Activated CD4-positive, alpha-beta T cell treated with anti-CD3 and anti-CD28 coated beads, Interleukin-2, amount 10 ng/mL, durations not matched to agents 7 days and 5 days (primary cell): ENCODE measurements around the gene SCGB1A1. TPM values are rescaled to one million over a fixed set of nuclear protein-coding genes. Genes with fewer than 3 reads are reported as not detected.

ENCODE experiments used
- CTCF ChIA-PET: fragments of 350-600 bp; sonication (Branson Sonifier 250); formaldehyde crosslinking; loops from one replicate; lab custom pipeline; 2021; ENCODE audit warnings: antibody characterized with exemption; lab: Charles Lee
- POLR2A ChIA-PET: fragments of 350-600 bp; sonication (Branson Sonifier 250); formaldehyde crosslinking; loops from one replicate; lab custom pipeline; 2021; ENCODE audit warnings: antibody characterized with exemption; lab: Charles Lee
- DNase-seq: peaks from one replicate; pipeline ENCODE4 v3.0.0-alpha.2; 2020
- H3K27ac Mint-ChIP-seq: one replicate; pipeline ENCODE4 v1.8.0; 2021; ENCODE audit warnings: mild to moderate bottlenecking, moderate library complexity, mixed read lengths
- H3K27me3 Mint-ChIP-seq: one replicate; pipeline ENCODE4 v1.8.0; 2021; ENCODE audit warnings: mixed read lengths
- H3K36me3 Mint-ChIP-seq: one replicate; pipeline ENCODE4 v1.8.0; 2021; ENCODE audit warnings: low read depth, mixed read lengths
- H3K4me1 Mint-ChIP-seq: one replicate; pipeline ENCODE4 v1.8.0; 2021; ENCODE audit warnings: mixed read lengths
- H3K4me3 Mint-ChIP-seq: one replicate; pipeline ENCODE4 v1.8.0; 2021; ENCODE audit warnings: mild to moderate bottlenecking, moderate library complexity, mixed read lengths
- H3K9me3 Mint-ChIP-seq: one replicate; pipeline ENCODE4 v1.8.0; 2021; ENCODE audit warnings: mixed read lengths
- total RNA-seq, 2 experiments: library from RNA; stranded (reverse); gene quantifications; one replicate each; pipeline ENCODE4 v1.2.3, GENCODE V29; 2021

SCGB1A1 gene
- total RNA-seq, 2 experiments from 2014 or later, result not detected

DNA sequence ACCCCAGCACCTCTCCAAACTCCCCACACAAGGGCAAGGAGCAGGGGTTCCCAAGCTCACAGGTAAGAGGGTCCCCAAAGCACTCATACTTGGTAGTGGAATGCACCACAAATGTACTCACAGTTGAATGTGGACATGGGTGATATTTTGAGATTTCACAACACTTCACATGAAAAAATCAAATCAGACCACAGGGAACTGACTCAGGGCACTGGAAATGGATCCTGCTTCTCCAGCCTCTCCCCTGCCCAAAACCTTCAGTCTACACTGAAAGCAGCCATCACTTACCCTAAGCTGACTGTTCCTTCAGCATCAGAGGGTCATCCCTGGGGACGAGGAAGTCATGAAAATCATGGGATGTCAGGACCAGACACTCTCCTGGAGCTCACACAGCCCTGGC is 40.2 kb downstream of the SCGB1A1 start:
- Mint-ChIP-seq H3K36me3 (no peaks in the 10 kb centered on the region), H3K27me3 (peaks cover 2% of the 10 kb centered on the region), H3K27ac (no peak overlapping the region), H3K4me1 (peaks cover 3% of the 10 kb centered on the region), H3K9me3 (no peaks in the 10 kb centered on the region), H3K4me3 (no peak overlapping the region)
- POLR2A ChIA-PET, result no interaction called here
- CTCF ChIA-PET, result interaction anchor here (0.7 kb wide), 1 partner anchor 83 kb away, joined by 3 read pairs; no protein-coding TSS in a partner anchor
- DNase-seq, result no peak

DNA sequence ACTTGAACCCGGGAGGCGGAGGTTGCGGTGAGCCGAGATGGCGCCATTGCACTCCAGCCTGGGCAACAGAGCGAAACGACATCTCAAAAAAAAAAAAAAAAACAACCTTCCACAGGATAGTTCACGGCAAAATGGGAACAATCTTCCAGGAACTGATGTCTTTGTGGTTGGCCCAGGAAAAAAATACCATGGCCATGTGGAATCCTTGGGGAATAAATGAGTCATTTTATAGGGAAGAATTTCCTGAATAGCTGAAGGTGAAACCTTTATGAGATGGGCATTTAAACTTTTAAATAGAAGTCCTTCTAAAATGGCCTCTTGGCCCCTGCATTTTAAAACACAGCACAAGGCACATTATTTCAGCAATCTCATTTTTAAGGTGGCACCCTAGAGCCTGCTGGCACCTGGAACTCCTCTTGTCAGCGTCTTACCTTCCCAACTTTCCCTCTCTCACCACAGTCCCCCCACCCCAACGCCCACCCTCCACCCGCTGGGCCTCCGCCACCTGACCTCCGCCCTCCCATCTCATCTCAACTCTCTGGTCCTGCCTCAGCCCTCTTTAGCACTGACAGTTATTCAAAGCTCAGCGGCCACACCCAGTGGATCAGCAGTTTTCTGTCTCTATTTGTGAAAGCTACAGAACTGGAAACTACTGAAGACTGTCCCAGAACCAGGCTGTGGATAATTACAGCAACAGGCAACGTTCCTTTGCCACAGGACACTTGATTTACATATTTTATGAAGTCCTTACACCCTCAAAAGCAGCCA is 43.1 kb downstream of the SCGB1A1 start:
- Mint-ChIP-seq H3K4me3 (no peak overlapping the region), H3K27ac (peak overlapping the region; percentile 54), H3K4me1 (peaks cover 3% of the 10 kb centered on the region), H3K9me3 (no peaks in the 10 kb centered on the region), H3K36me3 (no peaks in the 10 kb centered on the region), H3K27me3 (peaks cover 2% of the 10 kb centered on the region)
- CTCF ChIA-PET, result interaction anchor here (0.6 kb wide), 1 partner anchor 848 kb away, joined by 3 read pairs; no protein-coding TSS in a partner anchor
- POLR2A ChIA-PET, result no interaction called here
- no peak for DNase-seq

DNA sequence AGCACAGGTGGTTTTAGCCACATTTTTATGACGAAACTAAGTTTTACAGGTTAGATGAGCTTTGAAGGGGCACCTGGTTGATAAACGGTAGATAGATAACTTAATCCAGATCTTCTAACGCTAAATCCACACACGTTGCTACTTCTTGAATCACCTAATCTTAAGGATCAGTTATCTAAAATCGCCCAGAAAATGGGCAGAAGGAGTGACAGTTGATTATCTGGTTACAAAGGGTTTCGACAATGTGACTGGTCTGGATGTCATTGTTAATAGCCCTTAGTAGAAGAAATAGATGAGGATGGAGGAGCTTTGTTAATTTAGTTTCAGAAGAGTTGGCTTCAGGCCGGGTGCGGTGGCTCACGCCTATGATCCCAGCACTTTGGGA is 43.7 kb downstream of the SCGB1A1 start:
- POLR2A ChIA-PET, result no interaction called here
- peak overlapping the region; percentile 48 for H3K27ac Mint-ChIP-seq
- H3K36me3 Mint-ChIP-seq, result no peaks in the 10 kb centered on the region
- H3K4me3 Mint-ChIP-seq, result no peak overlapping the region
- peaks cover 3% of the 10 kb centered on the region for H3K4me1 Mint-ChIP-seq
- peaks cover 2% of the 10 kb centered on the region for H3K27me3 Mint-ChIP-seq
- no peak for DNase-seq
- CTCF ChIA-PET, result no interaction called here
- no peaks in the 10 kb centered on the region for H3K9me3 Mint-ChIP-seq

DNA sequence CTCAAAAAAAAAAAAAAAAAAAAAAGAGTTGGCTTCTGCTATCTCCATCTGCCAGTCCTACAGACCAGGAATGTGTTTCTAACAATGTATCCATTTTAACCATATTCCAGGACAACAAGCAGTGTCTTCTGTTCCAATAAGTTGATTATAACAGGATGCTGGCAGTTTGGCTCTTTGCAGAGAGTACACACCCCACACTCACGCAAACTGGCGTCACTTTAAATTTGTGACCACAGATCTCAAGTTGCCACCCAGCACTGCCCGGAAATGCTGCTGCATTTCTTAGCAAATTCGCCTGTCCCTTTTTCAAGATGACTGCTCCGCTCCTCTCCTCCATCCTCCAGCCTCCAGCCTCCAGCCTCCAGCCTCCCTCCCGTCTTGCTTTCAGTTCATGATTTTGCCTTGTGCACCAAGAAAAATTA is 44.3 kb downstream of the SCGB1A1 start:
- Mint-ChIP-seq H3K9me3 (no peaks in the 10 kb centered on the region), H3K4me3 (no peak overlapping the region), H3K4me1 (peaks cover 3% of the 10 kb centered on the region), H3K27me3 (peaks cover 2% of the 10 kb centered on the region), H3K27ac (peak overlapping the region; percentile 69), H3K36me3 (no peaks in the 10 kb centered on the region)
- ChIA-PET POLR2A (no interaction called here), CTCF (interaction anchor here (0.7 kb wide), 1 partner anchor 48 kb away, joined by 4 read pairs; no protein-coding TSS in a partner anchor)
- no peak for DNase-seq

DNA sequence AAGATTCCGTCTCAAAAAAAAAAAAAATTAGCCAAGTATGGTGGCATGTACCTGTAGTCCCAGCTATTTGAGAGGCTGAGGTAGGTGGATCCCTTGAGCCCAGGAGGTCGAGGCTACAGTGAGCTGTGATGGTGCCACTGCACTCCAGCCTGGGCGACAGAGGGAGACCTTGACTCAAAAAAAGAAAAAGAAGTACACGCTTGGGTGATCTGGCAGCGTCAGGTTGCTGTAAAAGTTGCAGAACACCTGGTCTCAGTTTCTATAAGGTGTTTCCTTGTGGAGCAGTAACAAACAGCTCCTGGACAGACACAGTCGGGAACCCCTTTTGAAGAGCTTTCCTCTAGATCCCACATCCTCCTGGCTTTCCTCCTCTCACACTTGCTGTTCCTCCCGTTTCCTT is 45.8 kb downstream of the SCGB1A1 start:
- Mint-ChIP-seq H3K27me3 (peaks cover 2% of the 10 kb centered on the region), H3K9me3 (no peaks in the 10 kb centered on the region), H3K4me1 (peaks cover 4% of the 10 kb centered on the region), H3K4me3 (no peak overlapping the region), H3K27ac (no peak overlapping the region), H3K36me3 (no peaks in the 10 kb centered on the region)
- ChIA-PET POLR2A (no interaction called here), CTCF (interaction anchor here (0.7 to 1.2 kb wide), 3 partner anchors 11 to 1687 kb away, joined by 3 to 7 read pairs (median 3); no protein-coding TSS in a partner anchor)
- DNase-seq, result no peak

DNA sequence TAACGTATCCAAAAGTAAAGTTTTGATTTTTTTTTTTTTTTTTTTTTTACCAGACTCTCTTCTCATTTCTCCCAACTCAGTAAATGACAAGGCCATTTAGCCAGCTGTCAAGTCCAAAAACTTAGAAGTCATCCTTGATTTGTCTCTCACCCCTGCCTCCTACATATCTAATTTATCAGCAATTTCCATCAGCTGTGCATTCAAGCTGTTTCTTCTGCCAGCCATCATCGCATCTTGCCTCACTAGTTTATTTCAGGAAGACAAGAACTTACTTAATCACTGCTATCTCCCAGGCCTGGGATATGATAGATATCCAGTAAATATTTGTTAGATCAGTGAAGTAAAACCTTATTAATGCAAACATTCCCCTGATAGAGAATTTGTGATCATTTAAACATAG is 47.6 kb downstream of the SCGB1A1 start:
- H3K36me3 Mint-ChIP-seq, result no peaks in the 10 kb centered on the region
- H3K4me3 Mint-ChIP-seq, result no peak overlapping the region
- no peak for DNase-seq
- peaks cover 6% of the 10 kb centered on the region for H3K4me1 Mint-ChIP-seq
- POLR2A ChIA-PET, result no interaction called here
- no peak overlapping the region for H3K27ac Mint-ChIP-seq
- H3K27me3 Mint-ChIP-seq, result peaks cover 2% of the 10 kb centered on the region
- H3K9me3 Mint-ChIP-seq, result no peaks in the 10 kb centered on the region
- CTCF ChIA-PET, result interaction anchor here (0.6 kb wide), 1 partner anchor 24 kb away, joined by 4 read pairs; no protein-coding TSS in a partner anchor

DNA sequence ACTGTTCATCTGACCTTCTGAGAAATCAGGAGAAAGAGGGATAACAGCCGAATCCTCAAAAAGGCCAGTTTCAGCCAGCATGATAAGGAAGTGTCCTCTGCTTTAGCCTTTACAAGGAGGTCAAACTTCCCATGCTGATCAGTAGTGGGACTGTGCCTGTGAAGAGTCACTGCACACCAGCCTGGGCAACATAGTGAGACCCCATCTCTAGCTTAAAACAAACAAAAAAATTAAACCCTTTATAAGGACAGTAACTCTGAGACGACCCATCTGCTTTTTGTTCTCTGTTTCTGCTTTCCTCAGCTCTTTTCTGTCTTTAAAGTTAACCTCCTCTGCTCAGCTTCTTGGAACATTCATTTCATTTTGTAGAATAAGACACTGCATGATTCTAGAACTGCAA is 49.7 kb downstream of the SCGB1A1 start:
- Mint-ChIP-seq H3K27me3 (no peaks in the 10 kb centered on the region), H3K4me3 (no peak overlapping the region), H3K36me3 (no peaks in the 10 kb centered on the region), H3K4me1 (peaks cover 10% of the 10 kb centered on the region), H3K9me3 (no peaks in the 10 kb centered on the region), H3K27ac (no peak overlapping the region)
- ChIA-PET POLR2A (no interaction called here), CTCF (interaction anchor here (0.6 to 1.8 kb wide), 2 partner anchors 44 to 1415 kb away, joined by 4 to 5 read pairs; no protein-coding TSS in a partner anchor)
- no peak for DNase-seq

DNA sequence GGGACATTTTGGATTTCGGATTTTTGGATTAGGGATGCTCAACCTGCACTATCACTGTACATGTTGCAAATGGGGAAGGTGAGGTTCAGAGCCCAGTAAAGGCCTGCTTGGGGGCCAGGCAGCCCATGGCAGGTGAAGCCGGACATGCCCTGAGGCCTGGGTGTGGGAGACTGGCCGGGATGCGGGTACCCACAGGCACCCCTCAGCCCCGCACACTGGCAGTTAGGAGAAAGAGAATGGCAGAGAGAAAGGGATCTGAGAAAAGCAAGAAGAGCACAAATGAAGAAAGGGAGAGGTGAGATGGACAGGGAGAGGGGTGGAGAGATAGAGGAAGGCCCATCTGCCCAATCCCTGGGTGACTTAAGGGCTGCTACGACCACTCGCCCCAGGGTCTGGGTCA is 52.8 kb downstream of the SCGB1A1 start:
- Mint-ChIP-seq H3K36me3 (no peaks in the 10 kb centered on the region), H3K4me1 (peaks cover 10% of the 10 kb centered on the region), H3K27ac (no peak overlapping the region), H3K27me3 (no peaks in the 10 kb centered on the region), H3K4me3 (no peak overlapping the region), H3K9me3 (no peaks in the 10 kb centered on the region)
- ChIA-PET CTCF (interaction anchor here (0.5 kb wide), 1 partner anchor 265 kb away, joined by 3 read pairs; no protein-coding TSS in a partner anchor), POLR2A (no interaction called here)
- DNase-seq, result no peak

DNA sequence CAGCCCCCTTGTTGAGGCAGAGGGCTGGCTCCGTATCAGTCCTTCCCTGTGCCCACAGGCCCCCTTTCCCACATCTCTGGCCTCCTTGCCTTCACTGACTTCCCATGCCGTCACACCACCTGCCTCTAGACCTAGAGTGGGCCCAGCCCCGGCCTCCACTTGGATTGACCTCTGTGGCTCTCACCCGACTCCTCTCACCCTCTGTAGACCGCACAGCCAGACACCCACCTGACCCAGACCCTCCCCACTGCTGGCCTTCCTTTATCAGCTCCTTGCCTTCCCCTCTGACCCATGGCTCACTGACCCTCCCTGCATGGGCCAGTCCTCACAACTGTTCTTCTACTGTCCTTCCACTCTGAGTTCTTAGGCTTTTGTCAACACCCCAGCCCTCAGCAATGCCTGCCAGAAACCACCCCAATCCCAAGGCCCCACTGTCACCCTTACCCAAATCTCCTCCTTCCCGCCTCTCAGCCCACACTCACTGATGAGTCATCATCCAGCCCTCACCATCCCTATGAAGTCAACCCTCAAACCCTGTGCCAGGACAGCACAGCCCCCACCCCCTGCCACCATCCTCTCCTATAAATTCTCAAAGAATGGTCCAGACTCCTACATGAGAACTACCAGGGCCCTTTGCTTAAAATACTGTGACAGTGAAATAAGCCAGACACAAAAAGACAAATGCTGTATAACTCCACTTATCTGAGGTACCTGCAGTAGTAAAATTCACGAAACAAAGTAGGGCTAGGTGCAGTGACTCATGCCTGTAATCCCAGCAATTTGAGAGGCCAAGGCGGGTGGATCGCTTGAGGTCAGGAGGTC is 53.4 kb downstream of the SCGB1A1 start:
- no peaks in the 10 kb centered on the region for H3K27me3 Mint-ChIP-seq
- H3K9me3 Mint-ChIP-seq, result no peaks in the 10 kb centered on the region

More for the DNA sequence above, 53.4 kb downstream of the SCGB1A1 start:
- Mint-ChIP-seq H3K27ac (no peak overlapping the region), H3K36me3 (no peaks in the 10 kb centered on the region), H3K4me1 (peaks cover 10% of the 10 kb centered on the region), H3K4me3 (no peak overlapping the region)
- ChIA-PET POLR2A (no interaction called here), CTCF (no interaction called here)
- DNase-seq, result no peak

Other genes starting within 250 kb of the SCGB1A1 start
- not detected for gene SCGB1D1, start 228.8 kb upstream of the SCGB1A1 start, total RNA-seq
- not detected for gene SCGB2A1, start 210.4 kb upstream of the SCGB1A1 start, total RNA-seq
- not detected for gene SCGB1D2, start 176.8 kb upstream of the SCGB1A1 start, total RNA-seq
- not detected for gene SCGB2A2, start 148.9 kb upstream of the SCGB1A1 start, total RNA-seq
- not detected for gene SCGB1D4, start 120.0 kb upstream of the SCGB1A1 start, total RNA-seq
- gene ASRGL1, start 81.6 kb upstream of the SCGB1A1 start, total RNA-seq, result 1 to 10 TPM in 1 of 2 experiments, under 1 TPM in 1; 0.84 to 1.2 TPM
- gene AHNAK, start 127.8 kb downstream of the SCGB1A1 start, total RNA-seq, result 100 to 1,000 TPM; 206 to 237 TPM
- 1,000 to 10,000 TPM; 1,239 to 1,470 TPM for gene EEF1G, start 154.9 kb downstream of the SCGB1A1 start, total RNA-seq
- gene TUT1, start 172.5 kb downstream of the SCGB1A1 start, total RNA-seq, result 10 to 100 TPM; 24.1 to 26.0 TPM
- gene MTA2, start 182.8 kb downstream of the SCGB1A1 start, total RNA-seq, result 100 to 1,000 TPM; 270 to 299 TPM
- gene EML3, start 193.7 kb downstream of the SCGB1A1 start, total RNA-seq, result 100 to 1,000 TPM; 137 to 144 TPM
- 1 to 10 TPM; 1.0 to 1.3 TPM for gene ROM1, start 194.2 kb downstream of the SCGB1A1 start, total RNA-seq
- gene B3GAT3, start 203.0 kb downstream of the SCGB1A1 start, total RNA-seq, result 10 to 100 TPM; 63.4 to 71.1 TPM
- gene GANAB, start 227.6 kb downstream of the SCGB1A1 start, total RNA-seq, result 100 to 1,000 TPM; 290 to 291 TPM
- gene INTS5, start 234.3 kb downstream of the SCGB1A1 start, total RNA-seq, result 10 to 100 TPM; 26.3 to 27.6 TPM
- gene C11orf98, start 246.2 kb downstream of the SCGB1A1 start, total RNA-seq, result 10 to 100 TPM; 86.0 to 93.9 TPM
- 10 to 100 TPM; 11.0 to 18.2 TPM for gene CSKMT, start 246.3 kb downstream of the SCGB1A1 start, total RNA-seq